ENCODE measurements around the gene GABPB1.

GABPB1 gene

DNA sequence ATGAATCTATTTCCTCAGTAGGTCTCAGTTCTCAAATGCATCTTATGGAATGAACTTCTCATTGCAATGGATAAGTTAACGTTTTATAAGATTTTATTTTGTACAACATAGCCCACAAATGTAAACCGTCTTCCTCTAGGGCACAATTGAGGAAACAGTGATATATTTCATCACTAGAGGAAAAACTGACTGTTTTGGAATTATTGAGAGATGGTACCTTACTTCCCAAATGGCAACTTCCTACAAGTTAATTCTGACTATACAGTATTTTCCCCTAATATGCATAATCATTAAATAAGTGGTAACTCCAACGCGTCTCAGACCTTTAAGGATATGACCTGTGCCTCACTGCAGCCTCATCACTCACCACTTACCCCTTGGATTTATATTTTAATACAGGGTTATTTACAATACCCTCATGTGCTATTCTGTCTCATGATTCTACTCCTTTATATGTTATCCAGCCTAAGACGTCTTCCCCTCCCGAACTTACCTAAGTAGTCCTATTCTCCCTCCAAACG, 13.3 kb downstream of the GABPB1 start:
- no peak for FAIRE-seq

GRCh38 chr15:50340416-50340815, 14.6 kb downstream of the GABPB1 start:
- FAIRE-seq, result no peak

GRCh38 chr15:50339717-50340116, 15.3 kb downstream of the GABPB1 start:
- FAIRE-seq, result no peak

- FAIRE-seq, result no peak
Measured at GRCh38 chr15:50335251-50335650, 19.7 kb downstream of the GABPB1 start.

GRCh38 chr15:50333229-50333628, 21.8 kb downstream of the GABPB1 start:
- FAIRE-seq, result no peak

GRCh38 chr15:50330921-50331320, 24.1 kb downstream of the GABPB1 start:
- FAIRE-seq, result no peak

DNA sequence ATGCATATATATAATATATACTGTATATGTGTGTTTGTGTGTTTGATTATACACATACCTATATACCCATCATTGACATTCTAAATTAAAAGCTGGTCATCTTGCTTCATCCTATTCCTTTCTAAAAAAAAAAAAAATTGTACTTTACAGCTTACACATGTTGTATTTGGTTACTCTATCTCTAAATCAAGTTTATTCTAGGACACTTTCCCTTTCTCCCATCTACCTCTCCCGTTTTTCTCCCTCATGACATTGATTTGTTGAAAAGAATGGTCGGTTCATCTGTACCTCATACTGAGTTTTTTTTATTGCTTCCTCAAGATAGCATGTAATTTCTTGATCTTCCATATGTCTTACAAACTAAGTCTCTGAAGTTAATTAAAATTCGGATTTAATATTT, 26.9 kb downstream of the GABPB1 start:
- no peak for FAIRE-seq

GRCh38 chr15:50321680-50322210, 33.3 kb downstream of the GABPB1 start:
- FAIRE-seq, result no peak

DNA sequence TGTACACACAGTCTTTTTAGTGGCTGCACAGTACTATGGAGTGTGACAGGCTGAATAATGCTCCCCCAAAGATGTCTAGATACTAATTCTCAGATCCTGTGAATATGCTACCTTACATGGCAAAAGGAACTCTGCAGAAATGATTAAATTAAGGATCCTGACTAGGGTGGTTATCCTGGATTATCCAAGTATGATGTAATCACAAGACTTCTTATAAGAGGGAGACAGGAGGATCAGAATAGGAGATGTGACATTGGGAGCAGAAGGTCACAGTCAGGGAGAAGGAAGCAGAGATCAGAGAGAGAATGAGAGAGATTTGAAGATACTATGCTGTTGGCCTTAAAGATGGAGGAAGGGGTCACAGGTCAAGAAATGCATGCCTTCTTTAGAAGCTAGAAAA, 34.5 kb downstream of the GABPB1 start:
- FAIRE-seq, result no peak

DNA sequence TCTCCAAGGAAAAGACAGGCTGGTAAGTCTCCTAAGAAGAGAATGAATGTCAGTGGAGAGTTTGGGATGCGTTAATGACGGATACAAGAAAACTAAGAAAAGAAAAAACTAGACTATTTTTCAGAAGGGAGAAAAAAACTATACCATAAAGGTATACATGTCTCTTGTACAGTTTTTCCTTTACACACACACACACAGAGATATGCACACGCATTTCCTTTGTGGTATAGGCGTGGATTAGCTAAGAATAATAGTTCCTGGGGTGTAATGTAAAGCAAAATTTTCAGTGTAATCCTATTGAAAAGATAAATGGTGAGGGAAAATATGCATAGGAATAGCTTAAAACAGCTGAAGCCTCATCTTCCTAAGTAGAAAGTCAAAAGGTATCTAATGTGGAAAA, 36.3 kb downstream of the GABPB1 start:
- FAIRE-seq, result no peak

DNA sequence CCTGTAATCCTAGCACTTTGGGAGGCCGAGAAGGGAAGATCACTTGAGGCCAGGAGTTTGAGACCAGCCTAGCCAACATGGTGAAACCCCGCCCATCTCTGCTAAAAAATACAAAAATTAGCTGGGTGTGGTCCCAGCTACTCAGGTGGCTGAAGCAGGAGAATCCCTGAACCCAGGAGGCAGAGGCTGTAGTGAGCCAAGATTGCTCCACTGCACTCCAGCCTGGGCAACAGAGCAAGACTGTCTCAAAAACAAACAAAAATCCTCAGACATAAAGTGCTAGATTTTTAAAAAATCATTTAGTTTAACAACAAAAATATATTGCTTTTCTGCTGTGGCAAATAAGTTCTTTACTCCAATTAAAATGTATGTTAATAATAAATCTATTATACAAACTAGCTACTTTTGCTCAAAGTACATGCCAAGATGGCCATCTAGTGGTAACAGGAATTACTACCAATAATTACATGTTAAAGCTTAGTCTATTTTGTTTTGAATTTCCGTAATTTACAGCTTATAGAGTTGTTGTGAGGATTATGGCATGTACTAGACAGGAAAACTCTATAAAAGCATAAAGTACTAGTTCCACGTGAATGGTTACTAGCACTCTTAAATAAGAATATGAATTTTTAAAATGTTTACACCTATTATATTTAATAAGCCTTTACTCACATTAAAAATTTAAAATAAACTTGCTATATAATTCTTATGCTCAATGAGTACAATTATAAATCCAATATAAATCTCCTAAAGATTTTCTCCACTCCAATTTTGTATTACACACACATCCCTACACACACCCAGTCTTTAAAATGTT, 39.0 kb downstream of the GABPB1 start:
- FAIRE-seq, result peak; percentile 87

- FAIRE-seq, result no peak
Measured at GRCh38 chr15:50312636-50313035, 42.4 kb downstream of the GABPB1 start.

GRCh38 chr15:50307799-50308198, 47.2 kb downstream of the GABPB1 start:
- FAIRE-seq, result no peak

DNA sequence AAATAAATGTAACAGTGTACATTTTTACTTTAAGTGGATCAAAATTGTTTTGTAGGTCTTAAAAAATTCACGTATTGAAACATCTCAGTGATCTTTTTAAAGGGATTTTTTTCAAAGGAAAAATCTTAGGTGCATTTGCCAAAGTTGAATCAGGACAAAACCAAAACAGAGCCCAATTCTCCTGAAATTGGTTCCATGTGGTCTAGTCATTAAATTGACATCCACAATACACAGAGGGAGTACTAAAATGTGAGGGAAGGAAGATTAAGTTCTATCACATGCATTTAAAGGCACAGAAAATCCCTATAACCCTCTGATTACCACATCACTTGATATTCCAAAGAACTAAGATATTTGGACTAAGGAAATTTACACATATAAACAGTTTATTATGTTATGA, 50.2 kb downstream of the GABPB1 start:
- FAIRE-seq, result no peak

GRCh38 chr15:50302581-50302980, 52.4 kb downstream of the GABPB1 start:
- no peak for FAIRE-seq

DNA sequence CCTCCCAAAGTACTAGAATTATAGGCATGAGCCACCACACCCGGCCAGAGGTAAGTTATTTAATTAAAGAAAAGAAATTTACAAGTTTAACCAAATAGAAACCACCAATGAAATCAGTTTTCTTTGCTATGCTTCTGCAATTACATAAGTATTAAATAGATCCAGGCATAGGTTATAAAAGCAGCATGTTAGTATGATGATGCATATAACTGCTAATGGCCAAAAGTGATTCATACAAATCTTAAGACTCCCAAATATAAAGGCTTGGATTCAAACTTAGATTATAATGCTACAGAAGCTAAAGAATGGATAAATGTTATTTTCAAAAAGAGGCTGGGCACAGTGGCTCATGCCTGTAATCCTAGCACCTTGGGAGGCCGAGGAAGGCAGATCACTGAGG, 56.7 kb downstream of the GABPB1 start:
- FAIRE-seq, result no peak

DNA sequence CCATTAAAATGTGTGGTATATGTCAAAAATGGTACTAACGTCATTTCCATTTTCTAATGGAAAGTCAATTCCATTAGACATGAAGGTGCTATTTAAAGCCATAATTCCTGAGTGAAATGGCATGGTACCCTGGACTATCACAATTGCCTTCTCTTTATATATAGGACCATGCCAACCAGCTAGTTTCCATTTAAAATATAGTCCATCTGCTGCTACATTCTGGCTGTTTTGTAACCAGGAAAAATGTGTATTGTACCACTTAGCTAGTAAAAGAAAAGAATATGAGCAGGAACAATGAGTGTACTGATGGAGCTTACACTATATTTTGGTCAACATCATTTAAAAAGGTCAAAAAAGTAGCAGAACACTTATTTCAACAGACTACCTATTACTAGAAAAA, 59.0 kb downstream of the GABPB1 start:
- FAIRE-seq, result no peak

DNA sequence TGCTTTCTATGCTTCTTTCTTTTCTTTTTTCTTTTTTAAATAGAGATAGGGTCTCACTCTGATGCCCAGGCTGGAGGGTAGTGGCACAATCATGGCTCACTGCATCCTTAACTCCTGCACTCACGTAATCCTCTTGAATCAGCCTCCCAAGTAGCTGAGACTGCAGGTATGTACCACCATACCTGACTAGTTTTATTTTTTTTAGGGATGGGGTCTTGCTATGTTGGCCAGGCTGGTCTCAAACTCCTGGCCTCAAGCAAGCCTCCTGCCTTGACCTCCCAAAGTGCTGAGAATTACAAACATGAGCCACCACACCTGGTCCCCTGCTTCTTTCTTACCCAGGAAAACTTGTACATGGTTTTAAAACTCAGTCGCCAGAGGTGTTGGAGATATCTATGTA, 65.2 kb downstream of the GABPB1 start:
- no peak for FAIRE-seq

DNA sequence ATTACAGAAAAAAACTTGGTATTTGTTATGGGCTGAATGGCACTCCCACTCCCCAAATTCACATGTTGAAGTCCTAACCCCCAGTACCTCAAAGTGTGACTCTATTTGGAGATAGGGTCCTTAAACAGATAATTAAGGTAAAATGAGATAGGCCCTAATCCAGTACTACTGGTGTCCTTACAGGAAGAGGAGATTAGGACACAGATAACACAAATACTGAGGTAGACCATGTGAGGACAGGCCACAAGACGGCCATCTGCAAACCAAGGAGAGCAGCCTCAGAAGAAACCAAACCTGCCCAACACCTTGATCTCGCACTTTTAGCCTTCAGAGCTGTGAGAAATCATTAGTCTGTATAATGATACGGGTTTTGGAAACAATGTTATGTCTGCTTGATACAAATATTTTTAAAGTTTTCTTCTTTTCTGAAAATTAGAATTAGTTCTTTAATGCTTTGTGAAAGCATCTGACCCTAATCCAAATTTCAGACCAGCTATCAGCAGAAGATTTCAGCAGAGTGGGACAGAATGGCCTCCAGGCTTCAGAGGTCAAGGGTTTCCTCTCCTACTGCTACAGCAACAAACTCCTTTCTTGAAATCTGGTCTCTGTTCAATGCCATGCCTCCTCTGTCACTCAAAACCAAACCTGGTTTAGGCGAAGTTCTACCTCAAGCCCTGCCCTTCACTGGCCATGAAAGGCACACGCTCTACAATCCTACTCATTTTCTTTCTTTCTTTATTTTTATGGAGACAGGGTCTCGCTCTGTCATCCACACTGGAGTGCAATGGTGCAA, 67.5 kb downstream of the GABPB1 start:
- FAIRE-seq, result no peak

GRCh38 chr15:50281427-50281826, 73.6 kb downstream of the GABPB1 start:
- no peak for FAIRE-seq

DNA sequence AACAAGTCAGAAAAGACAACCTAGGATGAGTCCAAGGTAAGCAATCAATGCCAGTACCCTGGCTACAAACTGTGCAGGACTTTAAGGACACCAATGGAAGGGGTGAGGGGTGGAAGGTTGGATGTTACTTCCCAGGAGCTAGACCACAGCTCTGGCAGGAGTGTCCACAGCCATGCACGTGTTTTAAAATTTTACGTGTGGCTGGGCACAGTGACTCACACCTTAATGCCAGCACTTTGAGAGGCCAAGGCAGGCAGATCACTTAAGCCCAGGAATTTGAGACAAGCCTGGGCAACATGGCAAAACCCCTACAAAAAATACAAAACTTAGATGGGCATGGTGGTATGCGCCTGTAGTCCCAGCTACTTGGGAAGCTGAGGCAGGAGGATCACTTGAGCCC, 74.7 kb downstream of the GABPB1 start:
- FAIRE-seq, result no peak

DNA sequence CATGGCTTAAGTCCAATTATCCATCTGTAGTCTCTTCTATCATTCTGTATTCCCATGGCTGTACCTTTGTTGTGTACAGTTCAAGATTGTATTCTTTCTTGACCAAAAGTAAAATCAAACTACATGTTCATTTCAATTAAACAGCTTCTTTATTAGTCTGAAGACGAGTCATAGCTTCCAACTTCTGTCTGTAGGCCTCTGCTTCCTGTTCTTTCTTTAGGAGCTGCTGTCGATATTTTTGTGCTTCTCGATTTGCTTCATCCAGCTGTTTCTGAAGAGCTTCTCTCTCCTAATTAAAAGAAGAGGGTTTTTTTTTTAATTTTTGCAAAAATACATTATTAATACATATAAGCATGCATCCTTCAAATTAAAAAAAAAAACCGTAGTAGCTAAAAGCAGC, 76.5 kb downstream of the GABPB1 start:
- FAIRE-seq, result no peak

GRCh38 chr15:50277370-50277769, 77.6 kb downstream of the GABPB1 start:
- FAIRE-seq, result no peak

- FAIRE-seq, result no peak
Measured at GRCh38 chr15:50275908-50276307, 79.1 kb downstream of the GABPB1 start.
